Spleen (tissue), 7 donors: ENCODE measurements around the gene STYK1.

Source experiments
- POLR2A ChIP-seq, 3 donors: fragments of 450-650 bp; IDR thresholded peaks; one replicate each; pipeline ENCODE4 v1.5.1; 2017; ENCODE audit warnings: antibody characterized with exemption in 3 of 3, mild to moderate bottlenecking in 1 of 3
- POLR2AphosphoS5 ChIP-seq, 3 donors: sonication (generic); formaldehyde crosslinking; IDR thresholded peaks; one replicate each; pipeline ENCODE4 v1.5.1; 2017; ENCODE audit warnings: antibody characterized with exemption in 3 of 3
- TF ChIP-seq, protein P1 (sequence below), 11 experiments: fragments of 200-600 bp in 7 of 11; fragments of 450-650 bp in 4 of 11; sonication (generic) in 4 of 11; IDR thresholded peaks in 8 of 11; conservative IDR thresholded peaks in 3 of 11; 1 replicate in 7 of 11; 2 replicates in 4 of 11; pipeline versions ENCODE4 v1.4.0 to v1.8.0; 2016 to 2021; ENCODE audit warnings: antibody characterized with exemption in 11 of 11, inconsistent platforms in 4 of 11, mild to moderate bottlenecking in 1 of 11
- donor health status: DM: no; HTN: no; CAD: no; lungs with moderate emphysema.
- donor health status: DM: no; HTN: no; CAD: no.
- donor health status: DM: no; HTN: no; CAD: no.

DNA sequence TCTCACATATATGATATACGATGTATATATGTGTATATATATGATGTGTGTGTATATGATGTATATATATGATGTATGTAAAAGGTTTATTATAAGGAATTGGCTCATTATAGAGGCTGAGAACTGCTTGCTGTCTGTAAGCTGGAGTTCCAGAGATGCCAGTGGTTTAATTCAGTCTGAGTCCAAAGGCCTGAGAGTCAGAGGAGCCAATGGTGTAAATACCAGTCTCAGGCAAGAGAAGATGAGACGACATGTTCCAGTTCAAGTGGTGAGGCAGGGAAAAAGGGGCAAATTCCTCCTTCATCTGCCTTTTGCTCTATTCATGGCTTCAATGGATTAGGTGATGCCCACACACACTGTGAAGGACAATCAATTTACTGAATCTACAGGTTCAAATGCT, 17.1 kb upstream of the STYK1 start:
- TF ChIP-seq, protein P1, sequence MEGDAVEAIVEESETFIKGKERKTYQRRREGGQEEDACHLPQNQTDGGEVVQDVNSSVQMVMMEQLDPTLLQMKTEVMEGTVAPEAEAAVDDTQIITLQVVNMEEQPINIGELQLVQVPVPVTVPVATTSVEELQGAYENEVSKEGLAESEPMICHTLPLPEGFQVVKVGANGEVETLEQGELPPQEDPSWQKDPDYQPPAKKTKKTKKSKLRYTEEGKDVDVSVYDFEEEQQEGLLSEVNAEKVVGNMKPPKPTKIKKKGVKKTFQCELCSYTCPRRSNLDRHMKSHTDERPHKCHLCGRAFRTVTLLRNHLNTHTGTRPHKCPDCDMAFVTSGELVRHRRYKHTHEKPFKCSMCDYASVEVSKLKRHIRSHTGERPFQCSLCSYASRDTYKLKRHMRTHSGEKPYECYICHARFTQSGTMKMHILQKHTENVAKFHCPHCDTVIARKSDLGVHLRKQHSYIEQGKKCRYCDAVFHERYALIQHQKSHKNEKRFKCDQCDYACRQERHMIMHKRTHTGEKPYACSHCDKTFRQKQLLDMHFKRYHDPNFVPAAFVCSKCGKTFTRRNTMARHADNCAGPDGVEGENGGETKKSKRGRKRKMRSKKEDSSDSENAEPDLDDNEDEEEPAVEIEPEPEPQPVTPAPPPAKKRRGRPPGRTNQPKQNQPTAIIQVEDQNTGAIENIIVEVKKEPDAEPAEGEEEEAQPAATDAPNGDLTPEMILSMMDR (IDR thresholded peaks at IDR 0.05 in 8 of 11, conservative IDR thresholded peaks at IDR 0.05 in 3 of 11), result no peak
- TF ChIP-seq POLR2AphosphoS5 (IDR thresholded peaks at IDR 0.05), result no peak
- TF ChIP-seq POLR2A (IDR thresholded peaks at IDR 0.05), result no peak
